ENCODE data around the gene NPAS3. TPM values are rescaled to one million over a fixed set of nuclear protein-coding genes. Genes with fewer than 3 reads are reported as not detected.

The NPAS3 gene
- total RNA-seq, 4 donors from 2014 or later = 1.9 to 10.6 (median 2.2) TPM

DNA sequence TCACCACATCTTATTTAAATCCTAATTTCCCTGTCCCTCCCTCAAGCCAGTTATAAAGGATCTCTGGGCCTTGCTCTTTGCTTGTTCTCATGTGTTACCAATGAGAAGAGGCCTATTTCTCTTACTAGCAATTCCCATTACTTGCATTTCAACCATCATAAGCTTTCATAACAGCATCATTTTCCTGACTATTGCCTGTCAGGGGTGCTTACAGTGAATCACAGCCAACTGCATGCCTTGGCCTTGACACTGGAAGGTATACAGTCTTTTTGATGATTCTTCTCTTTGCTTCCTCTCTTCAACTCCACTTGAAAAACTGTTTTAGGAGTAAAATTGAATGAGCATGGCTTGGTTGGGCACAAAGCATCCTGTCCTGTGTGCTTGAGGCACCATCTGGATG lies 127.0 kb downstream of the NPAS3 start:
- Histone ChIP-seq H3K27me3 (no peaks in the 10 kb centered on the region), H3K9me3 (no peaks in the 10 kb centered on the region), H3K36me3 (no peaks in the 10 kb centered on the region), H3K4me3 (no peak overlapping the region), H3K27ac (no peak overlapping the region), H3K4me1 (no peaks in the 10 kb centered on the region)
- no peak for TF ChIP-seq POLR2A (IDR thresholded peaks at IDR 0.05)
- no peak for TF ChIP-seq POLR2AphosphoS5 (IDR thresholded peaks at IDR 0.05)
- TF ChIP-seq EP300 (IDR thresholded peaks at IDR 0.05) = no peak
- TF ChIP-seq, protein P1, sequence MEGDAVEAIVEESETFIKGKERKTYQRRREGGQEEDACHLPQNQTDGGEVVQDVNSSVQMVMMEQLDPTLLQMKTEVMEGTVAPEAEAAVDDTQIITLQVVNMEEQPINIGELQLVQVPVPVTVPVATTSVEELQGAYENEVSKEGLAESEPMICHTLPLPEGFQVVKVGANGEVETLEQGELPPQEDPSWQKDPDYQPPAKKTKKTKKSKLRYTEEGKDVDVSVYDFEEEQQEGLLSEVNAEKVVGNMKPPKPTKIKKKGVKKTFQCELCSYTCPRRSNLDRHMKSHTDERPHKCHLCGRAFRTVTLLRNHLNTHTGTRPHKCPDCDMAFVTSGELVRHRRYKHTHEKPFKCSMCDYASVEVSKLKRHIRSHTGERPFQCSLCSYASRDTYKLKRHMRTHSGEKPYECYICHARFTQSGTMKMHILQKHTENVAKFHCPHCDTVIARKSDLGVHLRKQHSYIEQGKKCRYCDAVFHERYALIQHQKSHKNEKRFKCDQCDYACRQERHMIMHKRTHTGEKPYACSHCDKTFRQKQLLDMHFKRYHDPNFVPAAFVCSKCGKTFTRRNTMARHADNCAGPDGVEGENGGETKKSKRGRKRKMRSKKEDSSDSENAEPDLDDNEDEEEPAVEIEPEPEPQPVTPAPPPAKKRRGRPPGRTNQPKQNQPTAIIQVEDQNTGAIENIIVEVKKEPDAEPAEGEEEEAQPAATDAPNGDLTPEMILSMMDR (IDR thresholded peaks at IDR 0.05) = no peak
- no peak for ATAC-seq

DNA sequence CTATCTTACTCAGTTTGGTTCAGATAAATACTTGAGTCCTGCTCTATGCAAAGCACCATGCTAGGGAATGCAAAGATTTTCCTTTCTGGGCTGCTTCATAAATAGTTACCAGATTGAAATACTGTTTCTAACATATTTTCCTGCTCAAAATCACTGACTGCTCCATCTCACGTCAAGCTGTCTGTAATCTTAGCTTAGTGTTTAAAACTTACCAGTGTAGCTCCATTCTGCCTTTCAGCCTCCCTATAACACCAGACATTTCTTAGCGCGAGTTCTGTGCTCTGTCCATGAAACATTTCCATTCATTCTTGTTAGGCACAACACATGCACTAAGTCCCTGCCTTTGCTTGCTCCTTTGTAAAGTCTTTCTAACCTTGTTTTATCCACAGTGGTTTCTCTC lies 129.4 kb downstream of the NPAS3 start:
- H3K27ac ChIP-seq = no peak overlapping the region
- H3K9me3 ChIP-seq = no peaks in the 10 kb centered on the region
- no peaks in the 10 kb centered on the region for H3K4me1 ChIP-seq
- 82 to 89% methylated on average over 3 of the region's 3 CpGs for WGBS, 2 donors (ENCODE audit: low coverage in 1 of 2)
- H3K36me3 ChIP-seq = no peaks in the 10 kb centered on the region
- TF ChIP-seq, protein P1 (IDR thresholded peaks at IDR 0.05) = no peak
- TF ChIP-seq EP300 (IDR thresholded peaks at IDR 0.05) = no peak
- TF ChIP-seq POLR2AphosphoS5 (IDR thresholded peaks at IDR 0.05) = no peak
- TF ChIP-seq POLR2A (IDR thresholded peaks at IDR 0.05) = no peak
- ATAC-seq = no peak
- no peaks in the 10 kb centered on the region for H3K27me3 ChIP-seq
- no peak overlapping the region for H3K4me3 ChIP-seq

DNA sequence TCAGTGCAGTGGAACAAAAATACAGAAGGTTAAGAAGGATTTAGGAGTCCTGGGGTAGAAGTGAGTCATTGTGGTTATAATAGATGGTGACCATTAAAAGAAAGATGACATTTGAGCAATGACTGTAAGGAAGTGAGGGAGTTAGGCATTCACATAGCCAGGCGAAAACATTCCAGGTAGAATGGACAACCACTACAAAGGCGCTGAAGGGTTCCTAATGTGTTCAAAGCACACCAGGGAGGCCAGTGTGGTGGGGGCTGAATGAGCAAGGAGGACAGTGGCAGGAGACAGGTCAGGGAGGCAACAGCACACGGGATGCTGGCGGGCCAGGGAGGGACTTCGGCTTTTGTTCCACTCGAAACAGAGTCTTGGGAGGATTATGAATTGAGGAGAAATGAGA lies 129.9 kb downstream of the NPAS3 start:
- Histone ChIP-seq H3K27me3 (no peaks in the 10 kb centered on the region), H3K4me1 (no peaks in the 10 kb centered on the region), H3K27ac (no peak overlapping the region), H3K4me3 (no peak overlapping the region), H3K9me3 (no peaks in the 10 kb centered on the region), H3K36me3 (no peaks in the 10 kb centered on the region)
- WGBS, 2 donors (ENCODE audit: low coverage in 1 of 2) = 91 to 100% methylated on average over 3 to 6 of the region's 6 CpGs
- TF ChIP-seq POLR2AphosphoS5 (IDR thresholded peaks at IDR 0.05) (no peak), POLR2A (IDR thresholded peaks at IDR 0.05) (no peak), EP300 (IDR thresholded peaks at IDR 0.05) (no peak)
- TF ChIP-seq, protein P1 (IDR thresholded peaks at IDR 0.05) = no peak
- no peak for ATAC-seq

DNA sequence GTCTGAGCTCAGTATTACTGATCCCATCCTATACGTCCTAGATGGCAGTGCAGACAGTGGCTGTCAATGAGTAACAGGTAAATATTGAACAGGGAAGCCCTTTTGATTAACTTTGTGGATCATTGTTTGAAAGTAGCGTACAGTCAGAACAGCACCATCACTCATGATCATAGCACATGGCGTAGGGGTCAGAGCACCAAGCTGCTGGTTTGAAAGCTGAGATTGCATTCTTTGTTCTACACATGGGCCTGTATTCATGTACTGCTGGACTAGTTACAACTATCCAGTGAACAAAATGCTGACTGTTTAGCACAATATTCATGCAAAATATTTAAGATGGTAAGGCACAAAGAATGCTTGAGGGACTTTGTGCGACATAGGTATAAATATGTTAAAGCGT lies 131.8 kb downstream of the NPAS3 start:
- H3K4me1 ChIP-seq = no peaks in the 10 kb centered on the region
- H3K9me3 ChIP-seq = no peaks in the 10 kb centered on the region
- H3K27me3 ChIP-seq = no peaks in the 10 kb centered on the region
- no peak for ATAC-seq
- no peak overlapping the region for H3K27ac ChIP-seq
- no peaks in the 10 kb centered on the region for H3K36me3 ChIP-seq
- H3K4me3 ChIP-seq = no peak overlapping the region
- 83 to 96% methylated on average over 4 of the region's 5 CpGs for WGBS, 2 donors (ENCODE audit: low coverage in 1 of 2)
- TF ChIP-seq EP300 (IDR thresholded peaks at IDR 0.05) (no peak), POLR2AphosphoS5 (IDR thresholded peaks at IDR 0.05) (no peak), POLR2A (IDR thresholded peaks at IDR 0.05) (no peak)
- TF ChIP-seq, protein P1 (IDR thresholded peaks at IDR 0.05) = no peak

DNA sequence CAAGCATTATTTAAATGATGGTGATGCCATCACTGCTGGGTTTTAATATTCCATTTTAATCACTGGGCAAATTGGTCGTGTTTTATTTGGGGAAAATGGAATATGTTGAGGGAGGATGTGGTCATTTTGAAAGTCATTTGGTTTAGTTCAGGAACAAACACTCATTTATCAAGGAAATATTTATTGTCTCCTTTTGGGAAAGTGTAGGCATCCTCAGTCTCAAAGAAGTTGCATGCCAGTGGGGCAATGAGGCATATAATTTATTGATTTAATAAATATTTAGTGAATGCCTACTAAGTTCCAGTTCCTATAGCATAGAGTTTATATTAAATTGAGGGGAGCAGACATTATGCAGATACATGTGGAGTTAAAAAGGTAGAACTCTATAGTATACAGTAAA lies 134.3 kb downstream of the NPAS3 start:
- ATAC-seq = no peak
- H3K27ac ChIP-seq = no peak overlapping the region
- H3K36me3 ChIP-seq = no peaks in the 10 kb centered on the region
- H3K27me3 ChIP-seq = no peaks in the 10 kb centered on the region
- TF ChIP-seq POLR2A (IDR thresholded peaks at IDR 0.05) = no peak
- TF ChIP-seq POLR2AphosphoS5 (IDR thresholded peaks at IDR 0.05) = no peak
- TF ChIP-seq, protein P1 (IDR thresholded peaks at IDR 0.05) = no peak
- no peak for TF ChIP-seq EP300 (IDR thresholded peaks at IDR 0.05)
- no peaks in the 10 kb centered on the region for H3K4me1 ChIP-seq
- no peaks in the 10 kb centered on the region for H3K9me3 ChIP-seq
- 63 to 75% methylated on average over 1 of the region's 1 CpG for WGBS, 2 donors (ENCODE audit: low coverage in 1 of 2)
- no peak overlapping the region for H3K4me3 ChIP-seq
